Measurements from ENCODE around the gene DHRS7.

DNA sequence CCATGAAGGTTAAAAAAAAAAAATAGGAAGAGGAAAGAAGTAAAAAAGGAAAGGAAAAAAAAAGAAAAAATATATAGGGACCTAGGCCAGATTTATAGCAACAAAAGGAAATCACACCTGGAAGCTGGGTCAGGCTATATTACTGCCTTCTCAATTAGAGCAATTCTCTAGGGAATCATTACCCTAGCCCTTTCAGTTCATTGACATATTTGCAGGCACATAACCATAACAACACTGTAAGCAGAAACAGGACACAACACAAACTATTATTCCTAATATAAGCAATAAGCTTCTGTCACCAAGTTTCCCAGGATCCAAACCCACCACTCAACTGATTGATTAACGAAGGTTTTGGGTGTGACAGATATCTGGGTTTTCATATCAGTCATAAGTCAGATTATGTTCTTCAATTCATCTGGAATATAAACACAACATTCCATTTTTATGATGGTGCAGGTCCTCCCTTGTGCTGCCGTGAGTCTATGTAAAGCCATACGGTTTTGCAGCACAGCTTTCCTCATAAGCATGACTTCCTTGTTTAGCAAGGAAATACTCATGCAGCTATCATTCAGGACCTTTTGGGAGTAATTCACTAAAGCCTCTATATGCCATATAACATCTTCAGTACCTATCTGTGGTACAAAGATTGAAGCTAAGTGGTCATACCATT lies 69.3 kb downstream of the DHRS7 start:
- TF ChIP-seq GABPA (IDR thresholded peaks at IDR 0.05; ENCODE audit: borderline replicate concordance, insufficient read depth, low read length) (no peak), CHD2 (IDR thresholded peaks at IDR 0.05; ENCODE audit: low read length) (no peak), EP300 (IDR thresholded peaks at IDR 0.05; ENCODE audit: borderline replicate concordance in 1 of 2, low read depth in 2 of 2, low read length in 2 of 2) (no peak), SRF (IDR thresholded peaks at IDR 0.05; ENCODE audit: low read depth, low read length) (no peak), KDM1A (IDR thresholded peaks at IDR 0.05; ENCODE audit: borderline replicate concordance, low read length) (no peak), SIN3A (conservative IDR thresholded peaks at IDR 0.05 in 1 of 2, IDR thresholded peaks at IDR 0.05 in 1 of 2; ENCODE audit: low read depth in 1 of 2, low read length in 2 of 2) (no peak), SP1 (IDR thresholded peaks at IDR 0.05; ENCODE audit: low read depth, low read length) (no peak), CHD1 (IDR thresholded peaks at IDR 0.05; ENCODE audit: low read depth, low read length) (no peak)
- TF ChIP-seq, protein P1, sequence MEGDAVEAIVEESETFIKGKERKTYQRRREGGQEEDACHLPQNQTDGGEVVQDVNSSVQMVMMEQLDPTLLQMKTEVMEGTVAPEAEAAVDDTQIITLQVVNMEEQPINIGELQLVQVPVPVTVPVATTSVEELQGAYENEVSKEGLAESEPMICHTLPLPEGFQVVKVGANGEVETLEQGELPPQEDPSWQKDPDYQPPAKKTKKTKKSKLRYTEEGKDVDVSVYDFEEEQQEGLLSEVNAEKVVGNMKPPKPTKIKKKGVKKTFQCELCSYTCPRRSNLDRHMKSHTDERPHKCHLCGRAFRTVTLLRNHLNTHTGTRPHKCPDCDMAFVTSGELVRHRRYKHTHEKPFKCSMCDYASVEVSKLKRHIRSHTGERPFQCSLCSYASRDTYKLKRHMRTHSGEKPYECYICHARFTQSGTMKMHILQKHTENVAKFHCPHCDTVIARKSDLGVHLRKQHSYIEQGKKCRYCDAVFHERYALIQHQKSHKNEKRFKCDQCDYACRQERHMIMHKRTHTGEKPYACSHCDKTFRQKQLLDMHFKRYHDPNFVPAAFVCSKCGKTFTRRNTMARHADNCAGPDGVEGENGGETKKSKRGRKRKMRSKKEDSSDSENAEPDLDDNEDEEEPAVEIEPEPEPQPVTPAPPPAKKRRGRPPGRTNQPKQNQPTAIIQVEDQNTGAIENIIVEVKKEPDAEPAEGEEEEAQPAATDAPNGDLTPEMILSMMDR (IDR thresholded peaks at IDR 0.05; ENCODE audit: control extremely low read depth in 1 of 3, insufficient read depth in 1 of 3, low read depth in 1 of 3, low read length in 3 of 3): no peak
